Measurements from ENCODE around the gene RPL28.

RPL28 gene

DNA sequence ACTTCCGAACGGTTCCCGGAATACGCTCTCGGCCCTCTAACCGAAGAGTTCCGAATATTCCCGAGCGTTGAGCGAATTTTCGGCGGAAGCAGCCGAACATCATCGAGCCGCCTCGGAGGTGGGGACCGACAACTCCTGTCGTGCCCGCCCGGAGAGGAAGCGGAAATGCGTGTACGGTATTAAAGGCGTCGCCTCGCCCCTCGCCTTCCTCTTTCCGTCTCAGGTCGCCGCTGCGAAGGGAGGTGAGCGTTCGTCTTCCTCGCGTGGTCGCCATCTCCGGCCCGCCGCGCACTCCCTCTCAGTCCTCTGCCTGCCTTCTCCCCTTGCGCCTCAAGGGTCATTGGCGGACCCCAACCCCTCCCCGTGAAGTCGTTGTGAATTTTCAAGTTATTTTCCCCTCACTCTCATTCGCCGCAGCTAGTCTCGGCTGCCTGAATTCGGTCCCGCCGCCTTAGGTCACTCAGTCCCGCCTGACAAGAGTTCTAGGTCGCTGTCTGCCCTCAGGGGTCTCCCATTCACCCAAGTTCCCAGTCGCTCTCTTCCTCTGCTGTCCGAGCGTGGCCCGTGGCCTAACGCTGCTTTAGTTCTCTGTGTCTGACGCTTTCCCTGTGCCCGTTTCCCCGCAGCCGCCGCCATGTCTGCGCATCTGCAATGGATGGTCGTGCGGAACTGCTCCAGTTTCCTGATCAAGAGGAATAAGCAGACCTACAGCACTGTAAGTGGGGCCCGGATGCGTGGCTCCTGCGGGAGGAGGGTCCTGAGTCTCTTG, at the start of gene RPL28:
TSS of gene RPL28 (plus strand) at position 209 of the 769 bp plus-strand sequence. CDS start at position 635, 426 bp downstream.
- peak; percentile 99 for DNase-seq

DNA sequence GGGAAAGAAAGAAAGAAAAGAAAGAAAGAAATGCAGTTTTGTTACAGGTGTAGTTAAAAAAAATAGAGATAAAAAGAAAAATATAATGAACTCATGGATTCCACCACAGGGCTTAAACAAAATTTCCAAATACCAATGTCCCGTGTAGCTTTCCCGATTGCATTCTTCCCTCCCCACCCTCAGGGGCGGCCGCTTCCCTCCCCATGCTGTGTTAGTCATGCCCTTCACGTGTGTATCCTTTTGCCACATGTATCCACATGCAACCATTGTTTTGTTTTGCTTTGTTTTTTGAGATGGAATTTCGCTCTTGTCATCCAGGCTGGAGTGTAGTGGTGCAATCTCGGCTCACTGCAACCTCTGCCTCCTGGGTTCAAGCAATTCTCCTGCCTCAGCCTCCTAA, 49.6 kb upstream of the RPL28 start:
- no peak for DNase-seq

DNA sequence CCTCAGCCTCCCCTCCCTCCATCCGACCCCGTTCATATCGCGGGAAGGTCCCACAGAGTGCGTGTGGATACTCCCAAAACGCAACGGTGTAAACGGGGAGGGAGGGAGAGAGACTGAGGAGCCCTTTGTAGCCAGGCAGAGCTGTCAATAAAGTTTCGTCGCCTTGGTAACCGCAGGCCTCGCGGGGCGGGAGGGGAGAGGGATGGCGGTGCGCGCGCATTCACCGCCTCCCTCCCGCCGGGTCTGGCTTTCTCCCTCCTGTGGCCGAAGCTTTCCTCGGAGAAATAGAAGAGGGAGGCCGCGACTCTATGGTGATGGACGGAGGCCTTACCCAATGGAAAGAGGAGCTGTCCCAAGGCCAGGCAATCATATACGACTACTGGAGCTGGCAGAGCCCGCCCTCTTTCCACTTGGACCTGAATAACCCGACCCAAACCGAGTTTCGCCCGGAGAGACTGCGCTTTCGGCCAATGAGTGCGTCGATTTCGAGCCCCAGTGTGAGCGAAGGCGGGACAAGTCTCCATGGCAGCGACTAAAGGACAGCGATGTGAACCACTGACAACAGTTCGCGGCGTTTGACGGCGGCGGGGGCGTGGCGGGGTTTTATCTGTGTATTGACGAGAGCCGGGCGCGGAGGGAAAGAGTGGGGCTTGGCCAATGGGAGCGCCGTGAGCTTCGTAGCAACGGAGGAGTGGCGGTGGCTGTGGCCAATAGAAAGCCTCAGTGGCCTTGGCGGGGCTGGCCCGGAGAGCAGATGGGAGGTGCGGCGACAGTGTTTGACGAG, 46.4 kb upstream of the RPL28 start, which contains the start of gene KMT5C:
TSS of gene KMT5C (plus strand) at position 772 of the 784 bp plus-strand sequence. CDS start 2,061 bp downstream, outside the sequence.
- peak; percentile 100 for DNase-seq

DNA sequence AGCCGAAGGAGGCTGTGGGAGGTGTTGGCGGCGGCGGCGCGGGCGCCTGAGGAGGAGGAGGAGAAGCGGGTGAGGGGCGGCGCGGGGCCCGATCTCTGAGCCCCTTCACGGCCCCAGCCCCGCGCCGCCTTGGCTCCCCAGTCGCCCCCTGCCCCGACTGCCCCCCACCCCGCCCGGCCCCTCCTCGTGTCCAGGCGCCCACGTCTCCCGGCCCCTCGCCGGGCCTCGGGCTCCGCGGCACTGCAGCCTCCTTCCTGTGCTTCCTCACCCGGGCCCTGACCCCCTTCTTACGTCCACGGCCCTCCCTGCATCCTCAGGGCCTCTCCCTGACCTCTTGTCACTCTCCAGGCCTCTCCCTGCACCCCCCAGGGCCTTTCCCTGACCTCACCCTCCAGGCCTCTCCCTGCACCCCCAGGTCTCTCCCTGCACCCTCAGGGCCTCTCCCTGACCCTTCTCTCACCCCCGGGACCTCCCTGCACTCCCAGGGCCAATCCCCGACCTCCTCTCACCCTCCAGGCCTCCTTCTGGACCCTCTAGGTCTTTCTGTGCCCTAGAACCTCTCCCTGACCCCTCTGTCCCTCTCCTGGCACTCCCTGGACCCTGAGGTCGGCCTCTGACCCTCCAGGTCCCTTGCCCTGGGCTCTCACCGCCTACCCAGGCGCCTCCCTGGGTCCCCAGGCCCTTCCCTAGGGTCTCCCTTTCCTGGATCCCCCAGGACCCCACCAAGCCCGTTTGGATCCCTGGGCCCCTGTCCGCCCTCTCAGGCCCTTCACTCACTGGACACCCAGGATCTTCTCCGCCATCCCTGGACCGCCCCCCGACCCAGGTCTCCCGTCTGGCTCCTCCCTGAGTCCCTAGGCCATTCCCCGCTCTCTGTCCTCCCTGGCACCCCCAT, 45.6 kb upstream of the RPL28 start:
- no peak for DNase-seq

GRCh38 chr19:55340784-55341147, 45.0 kb upstream of the RPL28 start:
- no peak for DNase-seq

DNA sequence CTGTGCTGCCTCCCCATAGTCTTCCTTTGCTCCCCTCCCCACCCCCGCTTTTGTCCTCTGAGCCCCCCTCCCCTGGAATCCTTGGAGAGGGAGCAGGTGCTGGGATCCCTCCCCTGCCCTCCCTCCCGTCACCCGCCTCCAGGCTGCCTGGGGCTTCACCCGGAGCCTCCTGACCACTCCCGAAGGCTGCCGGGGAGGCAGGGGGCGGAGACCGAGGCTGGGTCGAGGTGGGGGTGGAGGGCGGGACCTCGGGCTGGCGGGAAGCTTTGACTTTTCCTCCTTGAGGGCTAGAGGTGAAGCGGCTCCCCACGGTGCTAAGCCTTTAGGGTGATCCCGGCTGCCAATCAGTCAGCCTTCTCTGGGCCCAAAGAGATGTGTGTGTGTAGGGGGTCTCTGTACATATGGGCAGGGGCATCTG, 44.6 kb upstream of the RPL28 start:
- peak; percentile 85 for DNase-seq

- DNase-seq, result no peak
These were observed 43.9 kb upstream of the RPL28 start for GRCh38 chr19:55341595-55342531.

DNA sequence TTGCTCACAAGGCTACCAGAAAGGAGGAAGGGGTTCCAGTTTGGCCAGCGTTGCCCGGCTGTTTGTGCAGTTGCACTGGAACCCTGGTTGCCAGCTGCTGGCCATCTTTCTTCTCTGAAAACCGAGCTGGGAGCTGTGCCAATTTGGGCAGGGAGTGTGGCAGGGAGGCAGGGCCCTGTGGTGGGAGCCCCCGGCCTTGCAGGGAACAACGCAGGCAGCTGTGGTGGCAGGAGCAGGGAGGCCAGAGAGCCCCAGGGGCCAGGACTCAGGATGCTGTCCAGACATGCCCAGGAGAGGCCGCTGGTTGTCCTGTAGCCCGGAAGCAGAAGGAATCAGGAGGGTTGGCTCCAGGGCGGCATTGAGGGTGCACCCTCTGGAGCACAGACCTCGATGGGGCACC, 41.3 kb upstream of the RPL28 start:
- no peak for DNase-seq

DNA sequence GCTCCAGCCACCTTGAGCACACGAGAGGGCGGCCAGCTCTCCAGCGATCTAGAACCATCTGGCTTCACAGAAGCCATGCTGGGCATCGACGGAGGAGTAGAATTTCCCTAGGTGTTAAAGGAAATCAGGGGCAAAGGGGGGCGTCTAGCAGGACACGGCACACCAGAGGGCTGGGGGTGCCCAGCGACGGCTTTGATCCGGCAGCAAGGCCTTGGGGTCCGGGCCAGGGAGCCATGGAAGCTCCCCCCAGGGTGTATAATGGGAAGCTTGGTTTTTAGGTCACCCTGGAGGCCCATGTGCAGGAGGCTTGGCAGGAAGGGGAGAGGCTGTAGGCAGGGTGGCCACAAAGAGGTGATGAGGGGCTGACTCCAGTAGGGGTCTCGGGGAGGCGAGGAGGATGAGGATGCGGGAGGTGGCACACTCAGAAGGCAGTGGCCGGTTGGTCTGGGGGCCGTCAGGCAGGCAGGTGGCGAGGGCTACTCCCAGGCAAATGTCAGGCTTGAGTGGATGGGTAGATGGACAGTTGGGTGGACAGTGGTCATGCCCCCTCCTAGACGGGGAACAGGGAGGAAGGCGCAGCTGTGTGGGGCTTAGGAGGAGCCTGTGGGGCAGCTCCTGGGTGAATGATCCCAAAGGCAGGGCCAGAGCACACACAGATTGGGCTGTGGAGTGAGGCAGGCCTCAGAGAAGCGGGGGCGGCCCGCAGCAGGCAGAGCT, 40.5 kb upstream of the RPL28 start:
- DNase-seq, result no peak

- DNase-seq, result no peak
These were observed 39.7 kb upstream of the RPL28 start for GRCh38 chr19:55345818-55346724.

DNA sequence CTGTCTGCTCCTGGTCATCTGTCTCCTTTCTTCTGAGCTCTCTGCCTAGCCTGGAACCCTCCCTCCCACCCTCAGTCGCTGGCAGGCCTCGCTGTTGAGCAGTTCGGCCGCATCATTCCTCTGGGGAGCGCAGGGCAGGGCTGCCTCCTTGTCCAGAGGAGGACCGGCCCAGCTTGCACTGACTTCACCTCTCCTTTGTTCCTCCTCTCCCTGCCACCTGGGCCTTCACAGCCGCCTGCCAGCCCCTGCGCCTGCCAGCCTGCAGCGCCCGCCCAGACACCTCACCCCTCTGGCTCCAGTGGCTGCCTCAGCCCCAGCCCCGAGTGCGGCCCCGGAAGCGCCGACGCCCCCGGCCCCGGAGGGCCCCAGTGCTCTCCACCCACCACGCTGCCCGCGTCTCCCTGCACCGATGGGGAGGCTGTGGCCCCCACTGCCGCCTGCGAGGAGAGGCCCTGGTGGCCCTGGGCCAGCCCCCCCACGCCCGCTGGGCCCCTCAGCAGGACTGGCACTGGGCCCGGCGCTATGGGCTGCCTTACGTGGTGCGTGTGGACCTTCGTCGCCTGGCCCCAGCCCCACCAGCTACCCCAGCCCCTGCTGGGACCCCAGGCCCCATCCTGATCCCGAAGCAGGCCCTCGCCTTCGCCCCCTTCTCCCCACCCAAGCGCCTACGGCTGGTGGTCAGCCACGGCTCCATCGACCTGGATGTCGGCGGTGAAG, 38.8 kb upstream of the RPL28 start:
- DNase-seq, result no peak

DNA sequence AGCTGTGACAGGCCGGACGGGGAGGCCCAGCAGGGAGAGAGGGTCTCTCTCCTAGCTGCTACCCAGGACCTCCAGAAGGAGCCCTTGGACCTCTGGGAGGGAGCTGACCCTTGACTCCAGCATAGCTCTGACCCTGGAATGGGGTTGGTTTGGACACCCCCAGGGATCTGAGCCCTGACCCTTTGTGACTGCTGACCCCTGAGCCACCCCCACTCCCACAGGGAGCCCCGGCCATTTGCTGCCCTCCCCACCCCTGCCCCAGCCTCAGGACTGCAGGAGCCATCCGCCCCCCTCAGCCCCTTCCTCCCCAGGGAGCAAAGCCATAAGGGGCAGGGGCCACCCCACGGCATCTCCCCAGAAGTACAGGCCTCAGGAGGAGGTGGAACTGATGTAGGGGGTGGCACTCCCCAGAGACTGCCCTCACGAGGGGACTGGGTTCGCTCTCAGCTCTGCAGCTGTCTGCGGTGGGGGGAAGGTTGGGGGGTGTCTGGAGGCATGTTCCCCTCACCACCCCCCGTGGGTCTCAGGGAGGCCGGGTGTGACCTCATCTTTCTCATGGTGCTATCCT, 38.2 kb upstream of the RPL28 start:
- DNase-seq, result no peak

- DNase-seq, result no peak
These were observed 37.3 kb upstream of the RPL28 start for GRCh38 chr19:55348317-55349034.

DNA sequence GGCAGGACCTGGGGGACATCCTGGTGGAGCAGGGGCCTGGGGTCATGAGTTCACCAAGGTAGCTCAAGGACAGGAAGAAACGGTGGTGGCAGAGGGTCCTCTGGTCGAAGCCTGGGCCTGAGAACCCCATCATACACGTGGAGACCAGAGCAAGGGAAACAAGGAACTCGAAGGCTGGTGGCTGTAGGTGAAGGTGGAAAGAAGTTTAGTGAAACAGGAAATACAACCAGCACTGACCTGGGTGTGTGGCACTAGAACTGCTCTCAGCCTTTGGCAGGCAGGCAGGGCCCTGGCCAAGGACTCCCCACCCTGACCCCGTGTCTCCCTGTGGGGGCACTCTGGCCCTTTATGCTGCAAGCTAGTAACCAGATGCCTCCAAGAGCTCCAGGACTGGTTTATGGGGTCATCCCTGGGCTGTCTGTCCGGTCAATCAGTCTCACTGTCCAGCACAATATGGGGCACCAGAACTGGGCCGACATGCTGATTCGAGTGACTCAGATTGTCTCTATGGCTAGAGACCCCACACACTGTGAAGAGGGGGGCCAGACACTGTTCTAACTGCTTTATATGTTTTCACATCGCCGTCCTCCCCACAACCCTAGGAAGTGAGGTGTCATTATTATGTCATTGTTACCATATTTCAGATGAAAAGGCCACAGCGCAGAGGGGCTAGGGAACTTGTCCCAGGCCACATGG, 35.0 kb upstream of the RPL28 start:
- DNase-seq, result no peak

- no peak for DNase-seq
These were observed 33.7 kb upstream of the RPL28 start for GRCh38 chr19:55352040-55352439.

DNA sequence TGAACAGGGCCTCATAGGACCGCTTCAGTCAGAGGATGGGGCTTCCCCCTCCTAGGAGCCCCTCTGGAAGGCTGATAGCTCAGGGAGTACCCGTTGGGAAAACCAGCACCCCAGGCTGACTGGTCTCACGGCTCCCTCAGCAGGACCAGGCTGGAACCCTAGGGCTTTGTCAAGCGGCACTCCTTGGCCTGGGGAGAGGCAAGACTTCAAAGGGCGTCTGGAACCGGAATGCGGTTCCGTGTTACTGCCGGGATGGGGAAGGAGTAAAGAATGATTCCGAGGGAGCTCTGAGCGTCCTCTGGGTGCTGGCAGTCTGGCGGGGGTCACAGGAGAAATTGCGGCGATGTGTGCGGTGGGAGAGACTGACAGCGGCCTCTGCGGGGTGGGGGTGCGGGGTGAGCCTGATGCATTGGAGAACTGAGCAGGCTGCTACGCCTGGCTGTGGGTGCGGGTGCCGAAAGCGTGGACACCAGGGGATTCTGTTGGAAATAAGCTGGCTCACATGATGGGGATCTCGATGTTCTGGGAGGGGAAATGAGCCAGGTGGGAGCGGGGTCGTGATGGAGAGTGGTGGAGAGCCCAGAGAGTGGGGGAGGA, 33.1 kb upstream of the RPL28 start:
- no peak for DNase-seq

GRCh38 chr19:55353356-55353802, 32.4 kb upstream of the RPL28 start:
- no peak for DNase-seq

Measured in activated effector memory CD4-positive, alpha-beta T cell treated with anti-CD3 and anti-CD28 coated beads, Interleukin-2, amount 50 U/mL, for 16 hours (primary cell).